Lung microvascular endothelial cell (primary cell): ENCODE results near the gene CSTB. TPM values are rescaled to one million over a fixed set of nuclear protein-coding genes. Genes with fewer than 3 reads are reported as not detected.

Experiments used
- DNase-seq, 2 donors: peaks; one replicate each; pipeline versions ENCODE4 v3.0.0 to v3.0.0-alpha.2; 2010; ENCODE audit warnings: low read depth in 2 of 2
- total RNA-seq: library from RNA; depleted of rRNA; stranded (reverse); fragments of >200 nt; gene quantifications from 2 replicates; pipeline ENCODE4 v1.2.1, GENCODE V29; 2014

Gene CSTB
- total RNA-seq, 1 donor from 2014 or later: 23.0 TPM

GRCh38 chr21:43793243-43793642 is 17.1 kb upstream of the CSTB start:
- no peak for DNase-seq

- DNase-seq: no peak
These were observed 16.3 kb upstream of the CSTB start for GRCh38 chr21:43792406-43792805.

- peak in 1 of 2 donors; percentile 23 for DNase-seq
These were observed 14.0 kb upstream of the CSTB start for GRCh38 chr21:43790010-43790524.

GRCh38 chr21:43789276-43790009 is 13.3 kb upstream of the CSTB start, which contains the start of gene RRP1:
Gene RRP1 (plus strand): TSS chr21:43789577. CDS start chr21:43789630, 53 bp downstream.
- peak; percentile 91 to 94 for DNase-seq

GRCh38 chr21:43786807-43787440 is 10.8 kb upstream of the CSTB start:
- DNase-seq: no peak

GRCh38 chr21:43786300-43786806 is 10.2 kb upstream of the CSTB start:
- DNase-seq: no peak

GRCh38 chr21:43785134-43785533 is 9.0 kb upstream of the CSTB start:
- no peak for DNase-seq

- no peak for DNase-seq
These were observed 7.1 kb upstream of the CSTB start for GRCh38 chr21:43783098-43783700.

- DNase-seq: no peak
These were observed 6.5 kb upstream of the CSTB start for GRCh38 chr21:43782431-43783097.

GRCh38 chr21:43781846-43782245 is 5.7 kb upstream of the CSTB start:
- DNase-seq: no peak

- DNase-seq: no peak
These were observed 3.6 kb upstream of the CSTB start for GRCh38 chr21:43779660-43780059.

- DNase-seq: no peak
These were observed 2.6 kb upstream of the CSTB start for GRCh38 chr21:43778469-43779335.

GRCh38 chr21:43777953-43778352 is 1.8 kb upstream of the CSTB start:
- no peak for DNase-seq

GRCh38 chr21:43775190-43775589 is 918 bp downstream of the CSTB start:
- DNase-seq: no peak

- no peak for DNase-seq
These were observed 1.9 kb downstream of the CSTB start for GRCh38 chr21:43774163-43774562.

- DNase-seq: no peak
These were observed 3.7 kb downstream of the CSTB start for GRCh38 chr21:43772425-43772821.

GRCh38 chr21:43771698-43772424 is 4.2 kb downstream of the CSTB start:
- DNase-seq: peak; percentile 42 to 78

GRCh38 chr21:43771199-43771675 is 4.9 kb downstream of the CSTB start:
- no peak for DNase-seq

GRCh38 chr21:43770066-43770655 is 5.9 kb downstream of the CSTB start:
- no peak for DNase-seq
